ENCODE results near the gene HS2ST1. TPM values are rescaled to one million over a fixed set of nuclear protein-coding genes. Genes with fewer than 3 reads are reported as not detected.
"Not testable (repeated sequence)": the region's sequence is repeated elsewhere in the genome, so short reads cannot be mapped to it uniquely, and the experiment has no call there.

Gene HS2ST1
- polyA plus RNA-seq, 2 of the 4 experiments (the other 2 are of a cell fraction) = 15.7 to 26.7 TPM

- ChIA-PET CTCF (interaction anchor here (1.3 kb wide), 1 partner anchor 17 kb away, joined by 4 read pairs; no protein-coding TSS in a partner anchor), POLR2A (no interaction called here)
These were observed 150.6 kb downstream of the HS2ST1 start for GRCh38 chr1:87064986-87065385.

GRCh38 chr1:87066708-87067107, 152.3 kb downstream of the HS2ST1 start:
- H3K4me1 ChIP-seq; DNase-seq (ENCODE audit: low read depth in 1 of 2, low spot score in 1 of 2); ATAC-seq; POLR2A ChIA-PET; H3K27ac ChIP-seq; CTCF ChIA-PET; FAIRE-seq; H3K9me3 ChIP-seq; H3K4me2 ChIP-seq; H3K4me3 ChIP-seq: not testable (repeated sequence)
- WGBS (ENCODE audit: missing lambda C conversion rate) = 81% methylated on average over 1 of the region's 1 CpG

More at GRCh38 chr1:87064986-87065385, 150.6 kb downstream of the HS2ST1 start:
- H3K27ac ChIP-seq = no peak overlapping the region
- no peak overlapping the region for H3K4me2 ChIP-seq
- no peaks in the 10 kb centered on the region for H3K4me1 ChIP-seq
- FAIRE-seq (no peak), DNase-seq (ENCODE audit: low read depth in 1 of 2, low spot score in 1 of 2) (no peak), ATAC-seq (no peak)
- TF ChIP-seq GATA3 (IDR thresholded peaks at IDR 0.05; ENCODE audit: borderline replicate concordance) (no peak), CHD2 (IDR thresholded peaks at IDR 0.05; ENCODE audit: low read length, partially characterized antibody) (no peak), USF2 (IDR thresholded peaks at IDR 0.05) (no peak), RFX5 (IDR thresholded peaks at IDR 0.05) (no peak), PHF8 (IDR thresholded peaks at IDR 0.05; ENCODE audit: borderline replicate concordance, low read depth) (no peak), HOXB13 (CRISPR knock-in tag; IDR thresholded peaks at IDR 0.05; ENCODE audit: low read depth) (no peak), TFCP2L1 (CRISPR knock-in tag; IDR thresholded peaks at IDR 0.05) (no peak)
- TF ChIP-seq, protein P1, sequence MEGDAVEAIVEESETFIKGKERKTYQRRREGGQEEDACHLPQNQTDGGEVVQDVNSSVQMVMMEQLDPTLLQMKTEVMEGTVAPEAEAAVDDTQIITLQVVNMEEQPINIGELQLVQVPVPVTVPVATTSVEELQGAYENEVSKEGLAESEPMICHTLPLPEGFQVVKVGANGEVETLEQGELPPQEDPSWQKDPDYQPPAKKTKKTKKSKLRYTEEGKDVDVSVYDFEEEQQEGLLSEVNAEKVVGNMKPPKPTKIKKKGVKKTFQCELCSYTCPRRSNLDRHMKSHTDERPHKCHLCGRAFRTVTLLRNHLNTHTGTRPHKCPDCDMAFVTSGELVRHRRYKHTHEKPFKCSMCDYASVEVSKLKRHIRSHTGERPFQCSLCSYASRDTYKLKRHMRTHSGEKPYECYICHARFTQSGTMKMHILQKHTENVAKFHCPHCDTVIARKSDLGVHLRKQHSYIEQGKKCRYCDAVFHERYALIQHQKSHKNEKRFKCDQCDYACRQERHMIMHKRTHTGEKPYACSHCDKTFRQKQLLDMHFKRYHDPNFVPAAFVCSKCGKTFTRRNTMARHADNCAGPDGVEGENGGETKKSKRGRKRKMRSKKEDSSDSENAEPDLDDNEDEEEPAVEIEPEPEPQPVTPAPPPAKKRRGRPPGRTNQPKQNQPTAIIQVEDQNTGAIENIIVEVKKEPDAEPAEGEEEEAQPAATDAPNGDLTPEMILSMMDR (IDR thresholded peaks at IDR 0.05) = no peak
- peaks cover 3% of the 10 kb centered on the region; the same call in 1 of the 3 replicates for H3K9me3 ChIP-seq
- H3K4me3 ChIP-seq = no peak overlapping the region
- WGBS (ENCODE audit: missing lambda C conversion rate) = 81% methylated on average over 1 of the region's 1 CpG

GRCh38 chr1:87072411-87072810, 158.0 kb downstream of the HS2ST1 start:
- FAIRE-seq (no peak), ATAC-seq (no peak), DNase-seq (ENCODE audit: low read depth in 1 of 2, low spot score in 1 of 2) (no peak)
- Histone ChIP-seq H3K4me1 (no peaks in the 10 kb centered on the region), H3K4me3 (no peak overlapping the region), H3K27ac (no peak overlapping the region), H3K9me3 (no peaks in the 10 kb centered on the region), H3K4me2 (no peak overlapping the region)
- TF ChIP-seq HES2 (IDR thresholded peaks at IDR 0.05) = no peak
- no peak for TF ChIP-seq ZNF302 (CRISPR knock-in tag; IDR thresholded peaks at IDR 0.05)
- no peak for TF ChIP-seq TP53 (CRISPR knock-in tag; IDR thresholded peaks at IDR 0.05)
- TF ChIP-seq CHD2 (IDR thresholded peaks at IDR 0.05; ENCODE audit: low read length, partially characterized antibody) = no peak
- TF ChIP-seq FOXS1 (CRISPR knock-in tag; IDR thresholded peaks at IDR 0.05) = no peak
- no peak for TF ChIP-seq HDAC2 (IDR thresholded peaks at IDR 0.05)
- TF ChIP-seq SREBF2 (IDR thresholded peaks at IDR 0.05) = no peak
- no peak for TF ChIP-seq HOXA7 (CRISPR knock-in tag; IDR thresholded peaks at IDR 0.05)
- no peak for TF ChIP-seq ZC3H11A (IDR thresholded peaks at IDR 0.05)
- TF ChIP-seq CBX2 (IDR thresholded peaks at IDR 0.05; ENCODE audit: borderline replicate concordance, low read depth) = no peak
- TF ChIP-seq ESRRA (IDR thresholded peaks at IDR 0.05; ENCODE audit: borderline replicate concordance, low read length) = no peak
- TF ChIP-seq POLR2AphosphoS2 (conservative IDR thresholded peaks at IDR 0.05; ENCODE audit: low read length) = no peak
- no peak for TF ChIP-seq FOSL2 (IDR thresholded peaks at IDR 0.05)
- no peak for TF ChIP-seq FOSL2 (CRISPR knock-in tag; IDR thresholded peaks at IDR 0.05)
- TF ChIP-seq, protein P2, sequence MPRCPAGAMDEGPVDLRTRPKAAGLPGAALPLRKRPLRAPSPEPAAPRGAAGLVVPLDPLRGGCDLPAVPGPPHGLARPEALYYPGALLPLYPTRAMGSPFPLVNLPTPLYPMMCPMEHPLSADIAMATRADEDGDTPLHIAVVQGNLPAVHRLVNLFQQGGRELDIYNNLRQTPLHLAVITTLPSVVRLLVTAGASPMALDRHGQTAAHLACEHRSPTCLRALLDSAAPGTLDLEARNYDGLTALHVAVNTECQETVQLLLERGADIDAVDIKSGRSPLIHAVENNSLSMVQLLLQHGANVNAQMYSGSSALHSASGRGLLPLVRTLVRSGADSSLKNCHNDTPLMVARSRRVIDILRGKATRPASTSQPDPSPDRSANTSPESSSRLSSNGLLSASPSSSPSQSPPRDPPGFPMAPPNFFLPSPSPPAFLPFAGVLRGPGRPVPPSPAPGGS (IDR thresholded peaks at IDR 0.05) = no peak
- ChIA-PET POLR2A (no interaction called here), CTCF (no interaction called here)
